ENCODE data around the gene SNAP23. TPM values are rescaled to one million over a fixed set of nuclear protein-coding genes. Genes with fewer than 3 reads are reported as not detected.

Gene SNAP23
- total RNA-seq (2022; extraction: Qiagen RNA extraction; ENCODE audit: low read depth): 15.9 to 42.0 TPM (median 22.9 TPM) in 5 replicates

DNA sequence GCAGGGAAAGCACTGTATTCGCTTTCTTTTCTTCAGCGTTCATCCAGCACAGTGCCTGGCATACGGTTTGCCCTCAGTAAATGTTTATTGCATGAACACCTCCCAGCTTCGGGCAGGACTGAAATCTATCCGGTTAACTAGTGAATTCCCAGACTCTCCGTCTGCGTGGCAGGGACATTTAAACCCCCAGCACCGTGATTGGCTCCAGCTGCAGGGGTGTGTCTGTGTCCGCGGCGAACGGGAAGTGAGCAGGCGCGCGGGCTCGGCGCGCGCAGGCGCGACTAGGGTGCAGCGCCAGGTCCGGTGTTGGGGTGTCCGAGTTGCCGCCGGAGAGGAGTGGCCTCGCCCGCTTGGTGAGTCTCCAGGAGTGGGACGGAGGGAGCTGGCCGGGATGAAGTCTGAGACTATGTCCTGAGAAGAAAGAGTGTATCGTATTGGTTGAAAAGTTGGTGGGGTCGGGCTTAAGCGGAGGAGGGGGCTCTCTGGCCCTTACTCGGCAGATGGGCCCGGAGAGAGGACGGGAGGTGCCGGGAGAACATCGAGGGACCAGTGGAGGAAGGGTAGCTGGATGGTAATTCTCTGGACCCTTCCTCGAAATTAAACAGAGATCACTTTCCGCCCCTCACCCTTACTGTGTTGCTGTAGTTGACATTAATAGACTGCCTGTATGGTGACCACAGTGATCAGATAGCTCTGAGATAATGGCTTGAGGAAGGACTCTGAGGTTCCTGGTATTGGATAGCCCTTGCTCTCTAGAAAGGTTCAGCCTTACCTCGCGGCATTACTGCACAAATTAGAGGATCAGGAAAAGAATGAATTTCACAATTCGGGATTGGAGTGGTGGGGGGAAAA, at the start of gene SNAP23:
Gene SNAP23 (plus strand): TSS at position 274 of the 852 bp plus-strand sequence. CDS start 16,213 bp downstream, outside the sequence.

DNA sequence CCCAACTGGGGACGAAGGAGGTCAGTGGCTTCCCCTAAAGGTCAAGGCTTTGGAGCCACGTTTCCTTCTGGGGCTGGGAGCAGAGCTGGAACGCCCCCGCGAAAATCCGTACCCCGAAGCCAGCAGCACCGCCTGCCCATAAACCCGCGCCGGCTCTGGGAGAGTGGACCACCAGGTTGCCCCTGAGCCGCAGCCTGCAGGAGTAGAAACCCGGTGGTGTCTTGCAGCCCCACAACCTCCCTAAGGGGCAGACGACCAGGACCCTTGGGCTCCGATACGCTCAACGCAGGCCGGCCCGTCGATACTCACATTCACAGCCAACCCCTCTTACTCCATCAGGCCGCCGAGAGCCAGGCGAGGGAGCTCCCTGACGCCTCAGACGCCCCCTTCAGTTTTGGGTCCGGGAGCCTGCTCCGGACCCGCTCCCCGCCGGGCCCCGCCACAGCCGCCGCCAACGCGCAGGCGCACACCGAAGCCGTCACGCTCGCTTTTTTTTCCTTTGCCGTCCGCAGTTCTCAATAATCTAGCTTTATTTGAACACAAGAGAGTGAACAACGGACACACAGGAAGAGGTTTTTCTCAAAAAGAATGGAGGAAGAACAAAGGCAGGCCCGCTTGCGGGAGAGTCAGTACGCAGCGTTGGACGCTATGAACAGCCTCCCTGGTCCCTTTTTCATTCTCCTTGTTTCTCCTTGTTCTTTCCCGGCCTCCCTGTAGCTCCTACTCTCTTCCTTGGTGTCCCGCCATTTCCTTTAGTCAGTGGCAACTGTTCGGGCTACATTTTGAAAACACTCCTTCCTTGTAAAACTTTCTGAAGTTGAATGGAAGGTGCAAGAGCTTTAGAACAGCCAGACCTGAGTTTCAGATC, 4.5 kb upstream of the SNAP23 start, which contains the start of gene ZNF106:
Gene ZNF106 (minus strand): TSS at position 471 of the 868 bp plus-strand sequence. CDS start 18,852 bp downstream, outside the sequence.

GRCh38 chr15:42548249-42549031, 53.0 kb downstream of the SNAP23 start, which contains the start of the genes HAUS2 and LRRC57:
Gene HAUS2, plus strand, starts transcription at chr15:42548838. Its CDS starts 35 bp downstream, at chr15:42548873.
Gene LRRC57, minus strand, starts transcription at chr15:42548793. Its CDS starts 359 bp downstream, at chr15:42548434.

DNA sequence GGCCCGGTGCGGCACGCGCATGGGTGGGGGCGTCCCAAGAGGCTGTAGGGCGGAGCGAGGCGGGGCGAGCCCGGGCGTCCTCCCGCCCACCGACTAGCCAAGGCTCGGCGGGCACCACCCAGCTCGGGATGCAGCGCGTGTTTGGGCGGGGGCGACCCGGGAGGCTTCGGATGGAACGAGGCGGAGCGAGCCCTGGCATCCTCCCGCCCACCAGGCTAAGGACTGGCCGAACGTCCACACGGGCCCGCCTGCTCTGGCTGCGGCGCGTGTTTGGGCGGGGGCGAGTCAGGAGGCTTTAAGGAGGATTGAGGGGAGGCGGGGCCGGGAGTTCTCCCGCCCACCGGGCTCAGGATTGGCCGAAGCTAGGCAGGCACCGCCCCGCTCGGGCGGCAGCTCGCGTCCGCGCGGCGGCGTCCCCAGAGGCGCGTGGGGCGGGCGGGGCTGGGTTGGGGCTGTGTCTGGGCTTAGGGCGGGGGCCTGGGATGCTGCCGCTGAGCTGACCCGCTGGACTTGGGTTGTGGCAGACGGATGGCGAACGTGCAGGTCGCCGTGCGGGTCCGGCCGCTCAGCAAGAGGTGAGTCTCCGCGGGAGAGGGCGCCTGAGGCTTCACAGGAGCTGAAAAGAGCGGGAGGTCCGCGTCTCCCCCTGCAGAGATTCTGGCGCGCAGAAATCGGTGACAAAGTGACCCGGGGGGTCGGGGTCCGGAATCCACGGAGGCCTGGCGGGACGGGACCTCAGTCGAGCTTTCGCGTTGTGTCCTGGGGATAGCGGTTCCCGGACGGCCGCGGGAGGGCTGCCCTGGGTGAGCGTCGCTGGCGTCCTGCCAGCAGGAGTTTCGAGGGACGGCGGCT, 80.0 kb downstream of the SNAP23 start, which contains the start of gene STARD9:
Gene STARD9 (plus strand): TSS at position 419 of the 852 bp plus-strand sequence. CDS start 110 bp downstream, at position 529.

Other genes starting within 250 kb of the SNAP23 start
- 5.5 to 8.1 TPM (median 6.5 TPM) in 5 replicates for gene GANC, start 222.4 kb upstream of the SNAP23 start, total RNA-seq (2022; extraction: Qiagen RNA extraction; ENCODE audit: low read depth)
- gene TMEM87A, start 222.2 kb upstream of the SNAP23 start, total RNA-seq (2022; extraction: Qiagen RNA extraction; ENCODE audit: low read depth): 21.8 to 34.7 TPM (median 26.2 TPM) in 5 replicates
- gene CAPN3, start 136.1 kb upstream of the SNAP23 start, total RNA-seq (2022; extraction: Qiagen RNA extraction; ENCODE audit: low read depth): 0.22 to 0.87 TPM (median 0.43 TPM) in 4 of 5 replicates, not detected in the other
- gene ZNF106, start 4.5 kb upstream of the SNAP23 start, total RNA-seq (2022; extraction: Qiagen RNA extraction; ENCODE audit: low read depth): 6.5 to 11.7 TPM (median 10.7 TPM) in 5 replicates
- gene LRRC57, start 53.2 kb downstream of the SNAP23 start, total RNA-seq (2022; extraction: Qiagen RNA extraction; ENCODE audit: low read depth): 11.1 to 11.6 TPM (median 11.5 TPM) in 5 replicates
- 14.5 to 21.0 TPM (median 19.6 TPM) in 5 replicates for gene HAUS2, start 53.2 kb downstream of the SNAP23 start, total RNA-seq (2022; extraction: Qiagen RNA extraction; ENCODE audit: low read depth)
- gene STARD9, start 80.0 kb downstream of the SNAP23 start, total RNA-seq (2022; extraction: Qiagen RNA extraction; ENCODE audit: low read depth): 1.1 to 1.8 TPM (median 1.6 TPM) in 5 replicates
- gene CDAN1, start 241.5 kb downstream of the SNAP23 start, total RNA-seq (2022; extraction: Qiagen RNA extraction; ENCODE audit: low read depth): 4.8 to 7.1 TPM (median 6.4 TPM) in 5 replicates